Right cardiac atrium (tissue), 5 donors: ENCODE data around the gene FCRL1. TPM values are rescaled to one million over a fixed set of nuclear protein-coding genes. Genes with fewer than 3 reads are reported as not detected.

Experiments
- ATAC-seq, 2 donors: fragments of 200-7000 bp; cut with Tn5 transposase; one replicate each; pipeline versions ENCODE4 v1.8.0 to v1.9.1; 2020; ENCODE audit warnings: moderate library complexity in 2 of 2, mild to moderate bottlenecking in 1 of 2
- DNase-seq, 3 donors: peaks; one replicate each; pipeline ENCODE4 v3.0.0-alpha.2; 2020
- H3K27ac ChIP-seq: one replicate; pipeline ENCODE4 v1.5.1; 2013; ENCODE audit warnings: mild to moderate bottlenecking, low read length, control low read depth, moderate library complexity
- H3K27me3 ChIP-seq: one replicate; pipeline ENCODE4 v1.6.1; 2013; ENCODE audit not compliant: control insufficient read depth, insufficient read depth
- H3K4me1 ChIP-seq: one replicate; pipeline ENCODE4 v1.6.1; 2013; ENCODE audit warnings: low read length; ENCODE audit not compliant: control insufficient read depth, insufficient read depth
- H3K4me3 ChIP-seq: one replicate; pipeline ENCODE4 v1.5.1; 2013; ENCODE audit warnings: low read length, control low read depth
- H3K9me3 ChIP-seq: one replicate; pipeline ENCODE4 v1.6.1; 2013; ENCODE audit warnings: low read length; ENCODE audit not compliant: control insufficient read depth
- WGBS: extraction: QIAGEN DNeasy Blood & Tissue Kit; methylation state at CpG from one replicate; pipeline ENCODE4 v1.1.7; 2013; 5-methylcytosine and 5-hydroxymethylcytosine counted together
- intact Hi-C, 4 donors: fragments of 100-400 bp; cut with DNase I; formaldehyde crosslinking; loops; one replicate each; pipeline versions ENCODE4 v1.11.0 to v1.14.0; 2022 to 2023
- polyA plus RNA-seq: library from polyadenylated mRNA; stranded (reverse); fragments of 200-250 nt; gene quantifications from one replicate; pipeline ENCODE4 v1.2.3, GENCODE V29; 2013
- total RNA-seq, 4 donors: library from RNA; stranded (reverse); fragmentation: NEBNext Ultra II Directional; extraction: Animal tissue kit (Norgen Biotek cat#: 25700); gene quantifications; one replicate each; pipeline ENCODE4 v1.2.1, GENCODE V29; 2021
- donor health status: healthy with polysubstance abuse.
- donor health status: DM: no; HTN: yes; CAD: no.
- donor health status: DM: no; HTN: no; CAD: no.
- donor health status: DM: no; HTN: yes; CAD: no; lungs with severe emphysema.
- donor health status: DM: yes; HTN: yes; CAD: no.

The FCRL1 gene
- total and polyA plus RNA-seq, 5 donors = not detected

- ATAC-seq = no peak
- DNase-seq = no peak
- no peaks in the 10 kb centered on the region for H3K4me1 ChIP-seq
- no peak overlapping the region for H3K27ac ChIP-seq
- no peak overlapping the region for H3K4me3 ChIP-seq
- intact Hi-C loops = no loop called here
- H3K27me3 ChIP-seq = no peaks in the 10 kb centered on the region
- 71% methylated on average over 1 of the region's 1 CpG for WGBS
- H3K9me3 ChIP-seq = no peaks in the 10 kb centered on the region
These were observed 19.9 kb downstream of the FCRL1 start for GRCh38 chr1:157799996-157800395.

GRCh38 chr1:157798211-157798610 is 21.7 kb downstream of the FCRL1 start:
- no peaks in the 10 kb centered on the region for H3K4me1 ChIP-seq
- intact Hi-C loops = no loop called here
- H3K4me3 ChIP-seq = no peak overlapping the region
- no peak overlapping the region for H3K27ac ChIP-seq
- no peaks in the 10 kb centered on the region for H3K9me3 ChIP-seq
- no peak for DNase-seq
- H3K27me3 ChIP-seq = no peaks in the 10 kb centered on the region
- WGBS = 88% methylated on average over 5 of the region's 5 CpGs
- no peak for ATAC-seq

GRCh38 chr1:157785248-157785647 is 34.7 kb downstream of the FCRL1 start:
- intact Hi-C loops = no loop called here
- DNase-seq = no peak
- Histone ChIP-seq H3K27ac (no peak overlapping the region), H3K27me3 (no peaks in the 10 kb centered on the region), H3K4me3 (no peak overlapping the region), H3K4me1 (no peaks in the 10 kb centered on the region), H3K9me3 (peaks cover 1% of the 10 kb centered on the region)
- 16% methylated on average over 1 of the region's 1 CpG for WGBS
- no peak for ATAC-seq

GRCh38 chr1:157784801-157785200 is 35.1 kb downstream of the FCRL1 start:
- H3K4me1 ChIP-seq = no peaks in the 10 kb centered on the region
- no peak overlapping the region for H3K4me3 ChIP-seq
- intact Hi-C loops = no loop called here
- WGBS = 78% methylated on average over 3 of the region's 3 CpGs
- H3K27me3 ChIP-seq = no peaks in the 10 kb centered on the region
- no peak overlapping the region for H3K27ac ChIP-seq
- DNase-seq (no peak), ATAC-seq (no peak)
- peaks cover 1% of the 10 kb centered on the region for H3K9me3 ChIP-seq

GRCh38 chr1:157782931-157783330 is 37.0 kb downstream of the FCRL1 start:
- intact Hi-C loops = no loop called here
- Histone ChIP-seq H3K27me3 (no peaks in the 10 kb centered on the region), H3K9me3 (peaks cover 1% of the 10 kb centered on the region), H3K4me1 (no peaks in the 10 kb centered on the region), H3K27ac (no peak overlapping the region), H3K4me3 (no peak overlapping the region)
- no peak for DNase-seq
- no peak for ATAC-seq
- WGBS = 84% methylated on average over 1 of the region's 1 CpG

- WGBS = 48% methylated on average over 2 of the region's 2 CpGs
- DNase-seq (no peak), ATAC-seq (no peak)
- Histone ChIP-seq H3K27ac (no peak overlapping the region), H3K4me1 (no peaks in the 10 kb centered on the region), H3K9me3 (peaks cover 1% of the 10 kb centered on the region), H3K27me3 (no peaks in the 10 kb centered on the region), H3K4me3 (no peak overlapping the region)
- intact Hi-C loops = no loop called here
These were observed 38.9 kb downstream of the FCRL1 start for GRCh38 chr1:157781048-157781447.

- 70% methylated on average over 1 of the region's 1 CpG for WGBS
- Histone ChIP-seq H3K9me3 (no peaks in the 10 kb centered on the region), H3K27me3 (no peaks in the 10 kb centered on the region), H3K4me3 (no peak within 1 kb of the TSS), H3K4me1 (no peaks in the 10 kb centered on the region), H3K27ac (no peak within 1 kb of the TSS)
- no peak for ATAC-seq
- DNase-seq = no peak
- intact Hi-C loops = no loop called here
These were observed 42.9 kb downstream of the FCRL1 start, which contains the start of gene FCRL2 for GRCh38 chr1:157776971-157777391. Gene FCRL2 (minus strand): TSS chr1:157777132. CDS start chr1:157777073, 59 bp downstream.

GRCh38 chr1:157775101-157775870 is 44.6 kb downstream of the FCRL1 start:
- no peak overlapping the region for H3K27ac ChIP-seq
- DNase-seq = no peak
- WGBS = 77% methylated on average over 4 of the region's 4 CpGs
- H3K4me1 ChIP-seq = no peaks in the 10 kb centered on the region
- no peak for ATAC-seq
- intact Hi-C loops = no loop called here
- H3K4me3 ChIP-seq = no peak overlapping the region
- no peaks in the 10 kb centered on the region for H3K27me3 ChIP-seq
- H3K9me3 ChIP-seq = no peaks in the 10 kb centered on the region

GRCh38 chr1:157774412-157774811 is 45.5 kb downstream of the FCRL1 start:
- Histone ChIP-seq H3K4me1 (no peaks in the 10 kb centered on the region), H3K27ac (no peak overlapping the region), H3K27me3 (no peaks in the 10 kb centered on the region), H3K4me3 (no peak overlapping the region), H3K9me3 (no peaks in the 10 kb centered on the region)
- ATAC-seq (no peak), DNase-seq (no peak)
- 63% methylated on average over 2 of the region's 2 CpGs for WGBS
- intact Hi-C loops = no loop called here

GRCh38 chr1:157773493-157774350 is 46.2 kb downstream of the FCRL1 start:
- no peaks in the 10 kb centered on the region for H3K9me3 ChIP-seq
- H3K27ac ChIP-seq = no peak overlapping the region
- WGBS = 19% methylated on average over 1 of the region's 1 CpG
- intact Hi-C loops = no loop called here
- H3K4me1 ChIP-seq = no peaks in the 10 kb centered on the region
- ATAC-seq (no peak), DNase-seq (no peak)
- no peak overlapping the region for H3K4me3 ChIP-seq
- no peaks in the 10 kb centered on the region for H3K27me3 ChIP-seq

- Histone ChIP-seq H3K9me3 (no peaks in the 10 kb centered on the region), H3K27me3 (no peaks in the 10 kb centered on the region), H3K4me1 (no peaks in the 10 kb centered on the region), H3K27ac (no peak overlapping the region), H3K4me3 (no peak overlapping the region)
- DNase-seq (no peak), ATAC-seq (no peak)
- intact Hi-C loops = no loop called here
- WGBS = 69% methylated on average over 8 of the region's 8 CpGs
These were observed 48.1 kb downstream of the FCRL1 start for GRCh38 chr1:157771661-157772425.
